ENCODE data around the gene PIGS.

The PIGS gene

GRCh38 chr17:28547096-28547622 lies 24.2 kb downstream of the PIGS start:
- DNase-seq (ENCODE audit: extremely low read depth, low read depth) = no peak
- no peak overlapping the region for H3K4me3 ChIP-seq (replicated peaks; ENCODE audit: low read depth, low read length)
- TF ChIP-seq CTCF (IDR thresholded peaks at IDR 0.05; ENCODE audit: low read depth, low read length, missing control alignments) = no peak

- H3K4me3 ChIP-seq (replicated peaks; ENCODE audit: low read depth, low read length) = no peak overlapping the region
- TF ChIP-seq CTCF (IDR thresholded peaks at IDR 0.05; ENCODE audit: low read depth, low read length, missing control alignments) = no peak
- DNase-seq (ENCODE audit: extremely low read depth, low read depth) = no peak
Measured at GRCh38 chr17:28545787-28546415, 25.4 kb downstream of the PIGS start.

GRCh38 chr17:28545141-28545503 lies 26.2 kb downstream of the PIGS start:
- no peak overlapping the region for H3K4me3 ChIP-seq (replicated peaks; ENCODE audit: low read depth, low read length)
- no peak for DNase-seq (ENCODE audit: extremely low read depth, low read depth)
- TF ChIP-seq CTCF (IDR thresholded peaks at IDR 0.05; ENCODE audit: low read depth, low read length, missing control alignments) = no peak

- H3K4me3 ChIP-seq (replicated peaks; ENCODE audit: low read depth, low read length) = no peak overlapping the region
- no peak for TF ChIP-seq CTCF (IDR thresholded peaks at IDR 0.05; ENCODE audit: low read depth, low read length, missing control alignments)
- DNase-seq (ENCODE audit: extremely low read depth, low read depth) = no peak
Measured at GRCh38 chr17:28544402-28545140, 26.8 kb downstream of the PIGS start.

- no peak for DNase-seq (ENCODE audit: extremely low read depth, low read depth)
- no peak overlapping the region for H3K4me3 ChIP-seq (replicated peaks; ENCODE audit: low read depth, low read length)
- TF ChIP-seq CTCF (IDR thresholded peaks at IDR 0.05; ENCODE audit: low read depth, low read length, missing control alignments) = no peak
Measured at GRCh38 chr17:28541439-28541838, 29.9 kb downstream of the PIGS start.

- no peak for TF ChIP-seq CTCF (IDR thresholded peaks at IDR 0.05; ENCODE audit: low read depth, low read length, missing control alignments)
Measured at GRCh38 chr17:28540231-28540630, 31.1 kb downstream of the PIGS start.

More at GRCh38 chr17:28540231-28540630, 31.1 kb downstream of the PIGS start:
- DNase-seq (ENCODE audit: extremely low read depth, low read depth) = no peak
- H3K4me3 ChIP-seq (replicated peaks; ENCODE audit: low read depth, low read length) = no peak overlapping the region

Data from HFF-Myc (cell line).